Thyroid gland (tissue), 4 donors: ENCODE results near the gene HYI. TPM values are rescaled to one million over a fixed set of nuclear protein-coding genes. Genes with fewer than 3 reads are reported as not detected.
A peak's percentile ranks its signal among the peaks of the same experiment; 100 is the strongest.

ENCODE experiments used
- DNase-seq, 2 donors: peaks; one replicate each; pipeline ENCODE4 v3.0.0-alpha.2; 2019
- H3K27ac ChIP-seq, 3 donors: fragments of 200-600 bp; sonication (generic); 1 replicate in 2 of 3; 2 replicates in 1 of 3; pipeline ENCODE4 v1.5.1; 2016 to 2019; ENCODE audit warnings: mild to moderate bottlenecking in 1 of 3, moderate library complexity in 1 of 3
- H3K27me3 ChIP-seq: fragments of 200-600 bp; sonication (generic); one replicate; pipeline ENCODE4 v1.5.1; 2019
- H3K36me3 ChIP-seq, 2 donors: fragments of 200-600 bp; sonication (generic); one replicate each; pipeline ENCODE4 v1.5.1; 2016 to 2019
- H3K4me1 ChIP-seq, 2 donors: fragments of 200-600 bp; sonication (generic); one replicate each; pipeline ENCODE4 v1.5.1; 2017 to 2019
- H3K4me3 ChIP-seq, 3 donors: fragments of 200-600 bp; sonication (generic); replicated peaks in 1 of 3; 1 replicate in 2 of 3; 2 replicates in 1 of 3; pipeline ENCODE4 v1.5.1; 2016; ENCODE audit warnings: mild to moderate bottlenecking in 1 of 3
- H3K9me3 ChIP-seq: fragments of 200-600 bp; sonication (generic); one replicate; pipeline ENCODE4 v1.5.1; 2017
- POLR2A ChIP-seq, 2 donors: fragments of 450-650 bp; IDR thresholded peaks; one replicate each; pipeline ENCODE4 v1.6.1; 2017; ENCODE audit warnings: antibody characterized with exemption in 2 of 2, mild to moderate bottlenecking in 2 of 2, moderate library complexity in 1 of 2
- WGBS, 2 donors: methylation state at CpG; one replicate each; pipeline ENCODE4 v1.1.5; 2017; 5-methylcytosine and 5-hydroxymethylcytosine counted together
- intact Hi-C: fragments of 100-400 bp; cut with DNase I; formaldehyde crosslinking; loops from one replicate; pipeline ENCODE4 v1.15.1; 2023
- microRNA-seq: library from miRNA; unstranded; fragments of <30 nt; microRNA quantifications from one replicate; pipeline ENCODE4, GENCODE V29; 2016
- small RNA-seq: library from RNA; depleted of rRNA; stranded (forward); fragments of <200 nt; gene quantifications from one replicate; pipeline ENCODE3, GENCODE V24; 2016
- total RNA-seq, 4 donors: library from RNA; depleted of rRNA; stranded (reverse); fragments of >200 nt; gene quantifications; one replicate each; pipeline ENCODE4 v1.2.3, GENCODE V29; 2016
- TF ChIP-seq, protein P1 (sequence below), 6 experiments: fragments of 200-600 bp in 3 of 6; fragments of 450-650 bp in 3 of 6; sonication (generic) in 3 of 6; IDR thresholded peaks; one replicate each; pipeline ENCODE4 v1.5.1; 2016 to 2019; ENCODE audit warnings: antibody characterized with exemption in 6 of 6, mild to moderate bottlenecking in 2 of 6, inconsistent platforms in 1 of 6, moderate library complexity in 1 of 6

The HYI gene
- total RNA-seq, 4 donors from 2014 or later, result 50.6 to 92.9 (median 65.6) TPM

DNA sequence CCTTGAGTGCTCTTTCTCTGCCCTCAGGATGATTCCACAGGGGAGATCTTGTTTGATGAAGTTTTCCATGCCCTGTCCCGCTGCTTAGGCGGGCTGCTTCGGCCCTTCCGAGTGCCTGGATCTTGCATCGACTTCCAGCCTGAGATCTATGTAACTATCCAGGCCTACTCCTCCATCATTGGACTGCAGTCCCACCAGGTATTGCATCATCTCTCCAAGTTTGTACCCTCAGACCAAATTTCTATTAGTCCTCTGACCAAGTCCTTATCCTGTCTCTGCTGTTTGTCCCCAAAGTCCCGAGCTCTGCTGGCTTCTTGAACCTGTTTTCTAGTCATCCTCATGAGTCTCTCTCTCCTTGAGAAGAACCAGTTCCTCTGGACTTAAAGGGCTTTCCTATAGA, 49.4 kb downstream of the HYI start:
- no peaks in the 10 kb centered on the region for H3K9me3 ChIP-seq
- peaks cover 13 to 18% of the 10 kb centered on the region in 2 donors for H3K4me1 ChIP-seq
- H3K27ac ChIP-seq, result no peak overlapping the region
- DNase-seq, result no peak
- WGBS, 2 donors, result 98 to 99% methylated on average over 6 of the region's 6 CpGs
- TF ChIP-seq POLR2A (IDR thresholded peaks at IDR 0.05), result no peak
- TF ChIP-seq, protein P1, sequence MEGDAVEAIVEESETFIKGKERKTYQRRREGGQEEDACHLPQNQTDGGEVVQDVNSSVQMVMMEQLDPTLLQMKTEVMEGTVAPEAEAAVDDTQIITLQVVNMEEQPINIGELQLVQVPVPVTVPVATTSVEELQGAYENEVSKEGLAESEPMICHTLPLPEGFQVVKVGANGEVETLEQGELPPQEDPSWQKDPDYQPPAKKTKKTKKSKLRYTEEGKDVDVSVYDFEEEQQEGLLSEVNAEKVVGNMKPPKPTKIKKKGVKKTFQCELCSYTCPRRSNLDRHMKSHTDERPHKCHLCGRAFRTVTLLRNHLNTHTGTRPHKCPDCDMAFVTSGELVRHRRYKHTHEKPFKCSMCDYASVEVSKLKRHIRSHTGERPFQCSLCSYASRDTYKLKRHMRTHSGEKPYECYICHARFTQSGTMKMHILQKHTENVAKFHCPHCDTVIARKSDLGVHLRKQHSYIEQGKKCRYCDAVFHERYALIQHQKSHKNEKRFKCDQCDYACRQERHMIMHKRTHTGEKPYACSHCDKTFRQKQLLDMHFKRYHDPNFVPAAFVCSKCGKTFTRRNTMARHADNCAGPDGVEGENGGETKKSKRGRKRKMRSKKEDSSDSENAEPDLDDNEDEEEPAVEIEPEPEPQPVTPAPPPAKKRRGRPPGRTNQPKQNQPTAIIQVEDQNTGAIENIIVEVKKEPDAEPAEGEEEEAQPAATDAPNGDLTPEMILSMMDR (IDR thresholded peaks at IDR 0.05), result no peak
- intact Hi-C loops, result no loop called here
- peaks cover 33 to 55% of the 10 kb centered on the region in 2 donors for H3K36me3 ChIP-seq
- no peak overlapping the region for H3K4me3 ChIP-seq
- no peaks in the 10 kb centered on the region for H3K27me3 ChIP-seq

DNA sequence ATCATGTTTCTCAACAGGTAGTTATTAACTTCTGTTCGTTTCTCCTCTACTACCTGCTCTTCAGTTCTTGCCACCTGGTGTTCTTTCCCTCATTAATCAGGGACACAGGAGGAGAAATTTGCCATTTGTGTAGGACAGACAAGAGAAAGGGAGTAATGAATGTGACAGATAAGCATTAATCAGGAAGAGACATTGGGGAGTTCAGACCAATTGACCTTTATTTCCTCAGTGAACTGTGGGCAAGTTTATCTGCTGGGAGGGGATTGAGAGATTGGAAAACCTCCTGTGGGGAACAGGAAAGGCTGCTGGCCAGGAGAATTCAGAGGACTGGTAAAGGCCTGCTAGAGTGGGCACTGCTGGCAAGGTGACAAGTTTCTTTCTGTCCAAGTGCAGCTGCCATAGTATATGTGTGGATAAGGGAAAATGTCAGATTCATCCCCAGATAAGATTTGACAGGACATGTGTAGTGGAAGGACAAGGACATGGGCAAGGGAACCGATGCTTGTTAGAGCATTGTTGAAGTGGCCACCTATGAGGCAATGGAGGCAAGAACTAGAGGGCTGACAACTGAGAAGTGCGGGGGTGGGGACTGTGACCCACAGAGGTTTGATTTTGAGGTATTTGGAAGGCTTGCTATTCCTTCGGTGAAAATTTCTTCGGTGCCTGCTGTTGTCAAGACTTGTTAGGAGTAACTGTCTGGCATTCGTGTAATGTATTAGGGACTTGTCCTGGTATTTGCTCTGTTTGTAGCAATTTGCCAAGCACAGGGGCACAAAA, 51.5 kb downstream of the HYI start:
- WGBS, 2 donors, result 55 to 64% methylated on average over 6 of the region's 6 CpGs
- intact Hi-C loops, result no loop called here
- peaks cover 13 to 18% of the 10 kb centered on the region in 2 donors for H3K4me1 ChIP-seq
- H3K4me3 ChIP-seq, result no peak overlapping the region
- peaks cover 30 to 43% of the 10 kb centered on the region in 2 donors for H3K36me3 ChIP-seq
- TF ChIP-seq POLR2A (IDR thresholded peaks at IDR 0.05), result no peak
- TF ChIP-seq, protein P1 (IDR thresholded peaks at IDR 0.05), result no peak
- H3K9me3 ChIP-seq, result no peaks in the 10 kb centered on the region
- peak overlapping the region; percentile 24 to 63 (median 50) for H3K27ac ChIP-seq
- H3K27me3 ChIP-seq, result no peaks in the 10 kb centered on the region
- peak; percentile 74 to 79 for DNase-seq

Small RNA genes within 50 kb of the gene (microRNA-seq; reads per million reads assigned to microRNA genes)
- 2.2 reads per million for gene MIR6735

Small RNA genes within 50 kb of the gene (small RNA-seq; reads per million reads assigned to genes)
- gene MIR6735, result not detected

Other genes starting within 250 kb of the HYI start
- 100 to 1,000 TPM in 2 of 4 donors, 10 to 100 TPM in 2; 50.8 to 127 (median 89.8) TPM for gene TMEM125, start 183.9 kb downstream of the HYI start, total RNA-seq
- 10 to 100 TPM; 22.7 to 49.7 (median 36.3) TPM for gene C1orf210, start 168.3 kb downstream of the HYI start, total RNA-seq
- 10 to 100 TPM; 30.6 to 65.1 (median 47.7) TPM for gene TIE1, start 152.9 kb downstream of the HYI start, total RNA-seq
- gene MPL, start 116.1 kb downstream of the HYI start, total RNA-seq, result under 1 TPM in 2 of 4 donors, not detected in 2; 0.22 to 0.29 TPM
- gene CDC20, start 95.0 kb downstream of the HYI start, total RNA-seq, result 1 to 10 TPM in 3 of 4 donors, under 1 TPM in 1; 0.54 to 3.9 (median 2.2) TPM
- 100 to 1,000 TPM in 2 of 4 donors, 10 to 100 TPM in 2; 70.5 to 117 (median 85.8) TPM for gene ELOVL1, start 85.9 kb downstream of the HYI start, total RNA-seq
- 10 to 100 TPM; 37.7 to 48.6 (median 45.3) TPM for gene MED8, start 64.1 kb downstream of the HYI start, total RNA-seq
- 100 to 1,000 TPM in 1 of 4 donors, 10 to 100 TPM in 3; 36.1 to 107 (median 58.2) TPM for gene SZT2, start 64.0 kb downstream of the HYI start, total RNA-seq
- 10 to 100 TPM; 53.2 to 80.6 (median 71.7) TPM for gene PTPRF, start 77.0 kb upstream of the HYI start, total RNA-seq
- gene KDM4A, start 196.2 kb upstream of the HYI start, total RNA-seq, result 10 to 100 TPM; 28.2 to 50.8 (median 38.0) TPM